Stimulated activated CD8-positive, alpha-beta memory T cell treated with anti-CD3 and anti-CD28 coated beads, Interleukin-7, amount 100 ng/mL, for 24 hours (primary cell): ENCODE results near the gene NTM.
"Not testable (repeated sequence)": the region's sequence is repeated elsewhere in the genome, so short reads cannot be mapped to it uniquely, and the experiment has no call there.

ENCODE experiments used
- DNase-seq: peaks from one replicate; pipeline ENCODE4 v3.0.0-alpha.2; 2020; ENCODE audit warnings: low read depth

Gene NTM

DNA sequence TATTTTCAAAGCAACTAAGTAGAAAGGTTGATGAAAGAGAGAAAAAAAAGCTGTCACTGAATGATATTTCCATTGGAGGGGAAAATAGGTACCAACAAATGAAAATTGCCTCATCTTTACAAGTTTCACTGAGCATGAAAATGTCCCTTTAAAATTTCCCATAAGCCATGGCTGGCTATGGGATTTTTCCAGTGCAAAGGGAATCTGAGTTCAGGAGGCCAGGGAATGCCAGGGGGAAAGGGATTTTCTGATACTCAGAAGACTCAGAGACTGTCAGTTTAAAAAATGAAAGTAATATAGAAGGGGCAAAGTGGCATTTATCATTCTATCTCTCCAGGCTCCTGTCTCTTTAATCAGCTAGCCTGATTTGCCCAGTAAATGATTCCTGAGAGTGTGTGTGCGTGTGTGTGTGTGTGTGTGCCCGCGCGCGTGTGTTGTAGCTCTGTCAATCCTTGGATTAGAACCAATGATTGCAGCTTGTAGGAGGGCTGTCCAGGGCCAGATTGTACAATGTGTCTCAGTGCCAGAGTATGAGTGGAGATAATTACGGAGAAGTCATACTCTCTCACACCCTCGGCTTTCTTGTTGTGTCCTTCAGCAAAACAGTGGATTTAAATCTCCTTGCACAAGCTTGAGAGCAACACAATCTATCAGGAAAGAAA lies at the start of gene NTM:
TSS of gene NTM (plus strand) at position 526 of the 662 bp plus-strand sequence.
- no peak for DNase-seq

DNA sequence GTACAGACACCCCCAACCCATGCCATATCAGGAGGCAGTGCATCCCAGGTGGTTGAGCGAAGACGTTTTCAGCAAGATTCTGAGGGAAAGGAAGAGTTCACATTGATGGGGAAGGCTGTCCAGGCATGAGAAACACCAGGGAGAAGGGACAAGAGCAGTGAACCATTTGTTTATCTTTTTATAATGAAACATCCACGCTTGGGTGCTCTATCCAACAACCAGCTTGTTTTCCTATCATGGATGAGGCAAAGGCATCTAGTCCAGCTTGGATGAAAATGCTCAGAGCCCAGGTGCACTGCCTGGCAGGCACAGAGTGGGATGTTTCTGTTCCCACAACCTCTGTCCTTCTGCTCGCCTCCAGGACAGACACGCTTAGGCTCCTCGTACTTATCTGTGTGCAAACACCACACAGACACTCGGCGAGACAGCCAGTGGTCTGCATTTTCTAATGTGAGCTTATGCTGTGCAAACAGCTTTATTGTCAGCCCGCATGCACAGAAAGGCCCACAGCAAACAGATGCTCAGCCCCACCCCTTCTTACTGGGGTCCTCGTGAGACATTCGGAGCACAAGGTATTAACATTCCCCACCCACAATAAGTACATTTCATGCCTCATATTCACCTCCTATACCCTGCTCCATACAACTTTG lies 45.4 kb upstream of the NTM start:
- DNase-seq: no peak

DNA sequence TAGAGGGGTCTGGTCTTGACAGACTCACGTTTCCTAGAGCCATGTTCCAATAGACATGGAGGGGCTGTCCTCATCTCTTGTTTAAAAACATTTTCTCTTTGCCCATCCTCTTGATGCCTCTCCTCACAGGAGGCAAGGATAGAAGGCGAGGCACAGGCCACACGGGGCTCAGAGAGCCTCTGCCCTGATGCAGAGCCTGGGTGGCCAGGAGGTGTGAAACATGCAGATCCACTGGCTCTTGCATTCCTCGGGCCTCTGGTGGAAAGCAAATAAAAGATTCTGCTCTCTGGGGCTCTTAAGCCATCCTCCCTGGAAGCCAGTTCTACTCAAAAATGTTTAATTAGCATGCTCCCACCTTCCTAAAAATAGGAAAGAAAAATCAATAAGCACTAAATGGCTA lies 43.6 kb upstream of the NTM start:
- DNase-seq: no peak

DNA sequence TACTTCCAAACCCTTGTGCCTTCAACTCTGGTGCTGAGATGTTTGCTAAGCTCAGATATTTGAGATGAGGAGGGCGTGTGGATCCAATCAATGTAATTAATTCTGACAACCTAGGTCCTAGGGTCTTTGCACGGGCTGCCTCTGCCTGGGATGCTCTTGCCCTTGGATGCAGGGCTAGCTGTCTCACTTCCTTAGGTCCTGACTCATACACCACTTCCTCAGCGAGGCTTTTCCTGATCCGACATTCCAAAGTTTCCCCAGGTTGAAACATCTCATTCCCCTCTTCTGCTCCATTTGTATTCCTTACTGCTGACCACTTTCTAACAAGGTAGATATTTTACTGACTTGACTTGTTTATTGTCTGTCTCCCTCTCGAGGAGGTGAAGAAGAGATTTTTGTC lies 43.0 kb upstream of the NTM start:
- no peak for DNase-seq

DNA sequence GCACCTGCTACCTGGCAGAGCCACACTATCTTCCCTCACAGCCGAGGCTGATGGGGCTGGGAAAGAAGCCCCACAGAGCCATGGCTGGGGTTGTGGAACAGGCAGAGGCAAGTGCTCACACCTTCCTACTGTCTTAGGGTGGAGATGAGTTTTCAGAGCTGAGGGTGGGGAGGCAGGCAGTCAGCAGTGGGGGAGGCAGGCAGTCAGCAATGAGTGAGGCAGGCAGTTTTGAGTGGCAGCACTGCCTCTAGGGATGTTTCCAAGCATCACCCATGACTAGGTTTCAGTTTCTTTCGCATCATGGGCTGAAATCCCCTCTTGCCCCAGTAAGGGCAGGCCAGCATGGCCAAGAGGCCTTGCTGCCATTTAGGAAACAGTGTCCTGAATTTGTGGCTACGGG lies 41.6 kb upstream of the NTM start:
- no peak for DNase-seq

DNA sequence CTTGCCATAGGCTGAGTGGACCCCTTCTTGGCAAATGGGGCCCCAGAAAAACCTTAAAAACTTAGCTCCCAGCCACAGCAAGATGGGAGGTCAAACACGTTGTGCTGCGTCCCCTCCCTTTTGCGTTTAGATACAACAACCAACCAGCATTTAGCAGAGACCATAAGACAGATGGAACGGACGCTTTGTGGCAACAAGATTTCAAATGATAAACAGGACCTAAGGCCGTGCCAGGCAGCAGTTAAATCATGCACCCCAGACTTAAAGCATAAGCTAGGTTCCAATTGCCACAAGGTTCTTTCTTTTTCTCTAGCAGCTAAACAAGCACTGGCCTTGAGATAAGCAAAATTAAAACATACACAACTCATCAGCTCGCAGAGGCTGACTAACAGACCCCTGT lies 39.4 kb upstream of the NTM start:
- no peak for DNase-seq

DNA sequence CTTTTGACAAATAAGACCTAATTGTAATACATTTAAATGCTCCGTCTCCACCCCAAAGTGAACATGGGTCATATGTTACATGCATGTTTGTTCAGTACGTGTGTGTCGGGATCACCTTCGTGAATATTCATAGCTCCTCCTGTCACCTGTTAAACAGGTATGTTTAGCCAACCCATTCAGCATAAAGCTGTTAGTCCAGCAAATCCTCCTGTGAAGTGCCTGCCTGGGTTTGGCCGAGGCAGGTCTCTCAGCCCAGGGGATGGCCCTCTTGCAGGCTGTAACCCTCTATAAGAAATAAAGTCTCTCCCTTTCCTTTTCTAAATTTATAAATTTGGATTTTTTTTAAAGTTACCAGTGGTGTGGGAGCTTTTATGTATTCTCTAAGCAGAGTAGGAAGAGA lies 38.9 kb upstream of the NTM start:
- DNase-seq: no peak

DNA sequence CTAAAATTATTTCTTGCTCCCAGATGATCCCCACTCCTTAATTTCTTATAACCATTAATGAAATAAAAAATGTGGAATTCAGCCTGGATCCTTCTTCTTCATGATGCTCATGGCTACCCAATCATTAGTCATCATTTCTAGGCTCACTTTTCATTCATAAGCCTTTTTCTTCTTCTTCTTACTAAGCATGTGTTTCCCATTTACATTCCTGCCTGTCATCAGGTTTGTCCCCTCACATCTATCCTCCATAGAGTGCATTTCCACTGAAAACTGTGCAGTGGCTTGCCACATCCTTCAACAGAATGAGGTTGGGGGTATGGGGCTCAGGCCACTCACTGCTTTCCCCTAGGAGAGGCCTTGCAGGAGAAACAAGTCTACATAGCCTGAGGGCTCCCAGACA lies 35.8 kb upstream of the NTM start:
- no peak for DNase-seq

DNA sequence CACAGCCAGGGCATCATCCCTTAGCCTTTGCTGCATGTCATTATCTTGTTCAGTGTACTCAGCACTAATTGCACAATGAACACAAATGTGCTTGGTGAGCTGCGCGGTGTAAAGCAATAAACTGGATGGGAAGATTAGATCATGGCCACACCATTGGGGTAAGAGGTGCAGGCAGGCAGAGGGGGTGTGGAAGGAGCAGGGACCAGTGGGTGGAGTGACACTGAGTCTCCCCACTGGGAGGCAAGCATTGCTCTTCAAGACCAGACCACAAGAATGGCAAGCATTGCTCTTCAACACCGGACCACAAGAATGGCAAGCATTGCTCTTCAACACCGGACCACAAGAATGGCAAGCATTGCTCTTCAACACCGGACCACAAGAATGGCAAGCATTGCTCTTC lies 28.5 kb upstream of the NTM start:
- not testable (repeated sequence) for DNase-seq

DNA sequence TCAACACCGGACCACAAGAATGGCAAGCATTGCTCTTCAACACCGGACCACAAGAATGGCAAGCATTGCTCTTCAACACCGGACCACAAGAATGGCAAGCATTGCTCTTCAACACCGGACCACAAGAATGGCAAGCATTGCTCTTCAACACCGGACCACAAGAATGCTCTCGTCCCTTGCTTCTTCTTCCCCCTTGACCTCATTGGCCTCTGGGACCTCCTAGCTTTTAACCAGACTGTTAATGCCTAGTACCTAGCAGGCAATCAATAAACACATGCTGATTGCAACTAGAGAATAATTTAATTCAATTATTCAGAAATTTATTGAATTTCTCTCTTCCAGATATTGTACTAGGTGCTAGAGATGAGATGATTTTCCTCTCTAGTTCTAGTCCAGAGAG lies 28.0 kb upstream of the NTM start:
- DNase-seq: not testable (repeated sequence)

DNA sequence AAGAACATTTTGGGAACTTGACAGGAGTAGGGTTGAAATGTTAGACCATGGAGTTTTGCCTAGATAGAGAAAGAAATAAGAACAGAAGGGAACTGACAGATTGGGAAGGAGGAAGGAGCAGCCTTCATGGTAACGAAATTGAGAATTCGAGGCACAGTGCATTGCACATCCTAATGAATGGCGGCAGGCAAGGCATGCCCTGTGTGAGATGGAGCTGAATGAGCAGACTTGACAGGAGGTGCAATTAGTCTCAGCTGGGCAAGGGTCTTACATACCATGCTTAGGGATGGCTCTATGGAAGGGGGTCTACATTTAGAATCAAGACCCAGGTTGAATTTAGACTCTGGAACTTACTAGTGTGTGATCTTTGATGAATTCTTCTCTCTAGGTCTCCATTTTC lies 25.0 kb upstream of the NTM start:
- no peak for DNase-seq

DNA sequence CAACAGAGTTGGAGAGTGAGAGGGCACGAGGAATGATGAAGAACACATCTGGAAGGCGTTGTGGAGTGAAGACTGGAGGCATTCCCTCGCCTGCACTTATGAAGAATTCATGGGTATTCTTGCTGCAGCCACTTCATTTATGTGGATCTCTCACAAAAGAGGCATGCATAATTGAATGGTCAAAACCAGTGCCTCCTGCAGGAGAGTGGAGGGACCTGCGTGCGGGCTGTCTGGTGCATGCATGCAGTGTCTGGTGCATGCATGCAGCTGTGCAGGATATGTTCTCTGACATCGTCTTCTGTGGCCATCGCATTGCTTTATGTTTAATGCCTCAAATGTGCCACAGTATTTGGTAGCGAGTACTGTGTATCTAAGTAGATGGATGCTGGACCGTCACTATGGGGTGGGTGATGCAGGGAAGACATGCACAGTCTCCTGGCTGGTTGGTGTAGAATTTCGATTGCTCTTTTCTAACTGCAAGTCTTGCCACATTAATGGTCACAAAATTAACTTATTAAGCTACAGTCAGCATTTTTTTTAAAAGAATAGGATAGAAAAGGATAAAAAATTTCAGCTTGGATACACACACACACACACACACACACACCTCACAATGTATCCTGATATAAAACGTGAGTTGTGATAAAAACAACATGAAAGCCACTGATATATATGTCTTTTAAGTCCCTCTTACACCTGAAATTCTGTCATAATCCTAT lies 20.9 kb upstream of the NTM start:
- no peak for DNase-seq

DNA sequence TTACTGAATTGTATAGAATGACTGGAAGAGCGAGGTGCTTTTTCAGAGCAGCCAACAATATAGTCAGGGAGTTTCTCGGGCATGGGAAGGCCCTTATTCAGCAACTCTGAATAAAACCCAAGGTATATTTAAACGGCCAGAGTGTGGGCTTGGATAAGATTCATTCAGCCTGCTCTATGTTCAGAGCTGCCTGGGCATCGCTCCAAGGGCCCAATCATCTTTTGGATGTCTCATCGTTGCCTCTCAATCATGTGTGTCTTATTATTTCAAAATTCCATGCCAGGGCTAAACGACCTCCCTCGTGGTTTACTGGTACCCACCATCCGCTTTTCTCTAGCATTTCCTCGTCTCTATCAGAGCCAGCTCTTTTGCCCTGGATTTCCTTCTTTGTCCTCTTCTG lies 19.5 kb upstream of the NTM start:
- DNase-seq: no peak

DNA sequence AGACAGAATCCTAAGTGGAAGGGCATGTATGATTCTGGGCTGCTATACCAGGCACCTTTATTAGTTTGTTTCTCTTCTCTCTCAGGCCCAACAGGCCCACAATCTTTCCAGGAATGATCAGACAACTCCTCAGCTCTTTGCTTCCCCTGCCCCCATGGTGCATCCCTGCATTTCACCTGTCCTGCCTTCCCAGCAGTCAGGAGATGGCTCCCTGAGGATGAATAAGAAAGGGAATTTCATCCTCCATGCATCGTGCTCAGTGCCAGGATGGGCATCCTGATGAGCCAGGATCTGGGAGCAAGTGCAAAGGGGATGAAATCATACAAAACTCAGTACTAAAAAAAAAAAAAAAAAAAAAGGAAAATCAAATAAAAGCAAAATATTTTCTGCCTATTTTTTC lies 18.6 kb upstream of the NTM start:
- no peak for DNase-seq

DNA sequence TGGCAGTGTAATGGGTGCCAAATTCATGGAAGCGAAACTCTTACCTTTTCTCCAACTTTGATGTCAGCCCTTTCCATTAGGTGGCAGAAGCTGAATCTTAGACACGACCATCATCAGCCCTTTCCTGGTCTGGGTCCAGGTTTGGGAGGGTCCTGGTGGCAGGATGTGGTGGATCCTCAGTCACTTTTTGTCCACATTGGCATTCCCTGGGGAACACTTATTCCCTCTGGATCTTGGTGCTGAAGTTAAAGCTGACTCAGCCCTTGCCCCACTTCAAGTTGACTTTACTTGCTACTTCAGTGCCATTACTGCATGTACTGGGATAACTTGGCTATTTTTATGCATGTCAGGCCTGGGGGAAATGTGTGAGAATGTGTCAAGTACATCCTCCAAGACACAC lies 16.6 kb upstream of the NTM start:
- no peak for DNase-seq

DNA sequence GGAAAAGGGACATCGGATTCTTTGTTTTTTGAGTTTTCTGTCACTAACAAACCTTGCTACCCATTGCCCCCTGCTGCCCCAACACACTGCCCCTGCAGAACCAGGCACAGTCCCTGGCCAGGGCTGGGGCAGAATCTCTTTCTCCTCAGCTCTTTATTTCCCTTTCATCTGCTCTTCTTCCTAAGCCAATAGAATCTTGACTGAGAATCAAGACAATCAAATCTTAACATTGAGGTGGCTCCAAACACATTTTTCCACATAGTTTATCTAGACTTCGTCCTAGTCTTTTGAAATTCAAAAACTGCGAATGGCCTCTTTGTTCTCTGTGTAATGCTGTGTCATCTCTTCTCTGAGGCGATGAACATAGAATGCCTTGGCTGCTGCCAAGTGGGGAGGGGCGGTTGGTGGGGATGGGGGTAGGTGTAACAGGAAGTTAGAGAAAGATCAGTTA lies 16.1 kb upstream of the NTM start:
- no peak for DNase-seq

DNA sequence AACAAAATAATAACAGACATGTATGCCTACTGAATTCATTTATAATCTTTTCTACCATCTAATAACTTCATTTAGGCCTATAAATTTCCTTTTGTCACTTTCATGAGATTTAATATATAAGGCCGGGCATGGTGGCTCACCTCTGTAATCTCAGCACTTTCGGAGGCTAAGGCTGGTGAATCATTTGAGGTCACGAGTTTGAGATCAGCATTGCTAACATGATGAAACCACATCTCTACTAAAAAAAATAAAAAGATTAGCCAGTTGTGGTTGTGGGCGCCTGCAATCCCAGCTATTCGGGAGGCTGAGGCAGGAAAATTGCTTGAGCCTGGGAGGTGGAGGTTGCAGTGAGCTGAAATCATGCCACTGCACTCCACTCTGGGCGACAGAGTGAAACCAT lies 14.2 kb upstream of the NTM start:
- DNase-seq: no peak

DNA sequence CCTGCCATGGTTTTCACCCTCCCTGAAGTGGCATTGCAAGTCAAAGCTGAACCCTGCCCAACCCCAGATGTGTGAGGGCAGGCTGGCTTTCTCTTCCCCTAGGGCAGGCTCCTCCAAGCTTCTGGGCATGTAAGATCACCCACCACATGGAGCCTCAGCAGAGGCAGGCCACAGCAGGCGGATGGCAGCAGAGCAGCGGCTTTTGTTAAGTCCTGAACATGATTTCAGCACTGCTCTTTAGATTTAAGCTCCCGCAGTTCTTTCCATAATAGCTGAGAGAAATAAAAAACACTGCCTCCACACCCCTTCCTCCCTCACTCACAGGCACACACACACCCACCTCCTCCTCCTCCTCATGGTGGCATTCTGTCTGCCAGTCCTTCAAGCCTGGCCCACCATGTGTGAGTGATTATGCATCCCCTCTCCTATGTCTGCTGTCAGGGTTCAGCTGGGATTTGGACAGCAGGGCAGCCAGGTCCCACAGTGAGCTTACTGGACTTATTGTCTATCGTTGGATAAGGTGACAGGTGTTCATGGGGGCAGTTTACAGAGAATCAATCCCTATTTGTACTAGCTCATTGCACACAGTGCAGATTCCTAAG lies 5.0 kb upstream of the NTM start:
- no peak for DNase-seq

DNA sequence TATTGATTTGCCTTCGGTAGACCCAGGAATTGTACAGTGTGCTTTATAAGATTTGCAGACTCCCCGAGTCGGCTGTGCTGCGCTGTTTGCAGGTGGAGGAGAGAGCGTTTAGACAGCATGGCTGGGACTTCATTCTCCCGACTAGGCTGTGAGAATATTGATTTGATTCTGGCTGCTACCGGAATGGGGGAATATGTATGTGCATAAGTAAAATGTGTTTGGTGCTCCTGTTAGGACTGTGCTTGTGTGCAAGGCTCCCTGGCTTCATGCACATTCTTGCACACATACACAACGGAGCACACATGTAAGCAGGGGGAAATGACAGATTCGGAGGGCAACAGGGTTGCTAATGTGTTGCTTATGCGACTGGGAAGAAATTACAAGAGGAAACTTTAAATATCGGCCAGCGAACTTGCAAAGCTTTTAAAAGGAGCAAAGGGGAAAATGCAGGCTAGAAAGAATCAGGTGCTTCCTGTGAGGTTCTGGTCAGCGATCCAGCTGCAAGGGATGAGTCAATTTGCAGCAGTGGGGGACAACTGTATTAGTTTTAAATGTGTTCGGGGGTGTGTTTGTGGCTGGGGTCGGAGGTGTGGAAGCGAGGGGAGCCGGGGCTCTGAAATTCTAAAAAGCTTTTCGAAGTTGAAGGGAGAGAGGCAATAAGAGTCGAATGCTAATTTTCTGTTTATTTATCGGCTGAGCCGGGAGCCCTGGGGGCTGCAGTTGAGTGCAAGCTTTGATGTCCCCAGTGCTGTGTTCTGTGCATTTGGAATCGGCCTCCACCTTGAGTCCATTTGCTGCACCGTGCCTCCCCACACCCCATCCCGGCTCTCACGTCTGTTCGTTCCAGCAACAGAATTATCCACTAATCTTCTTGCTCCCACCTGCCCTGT lies 731 bp downstream of the NTM start:
- DNase-seq: no peak

DNA sequence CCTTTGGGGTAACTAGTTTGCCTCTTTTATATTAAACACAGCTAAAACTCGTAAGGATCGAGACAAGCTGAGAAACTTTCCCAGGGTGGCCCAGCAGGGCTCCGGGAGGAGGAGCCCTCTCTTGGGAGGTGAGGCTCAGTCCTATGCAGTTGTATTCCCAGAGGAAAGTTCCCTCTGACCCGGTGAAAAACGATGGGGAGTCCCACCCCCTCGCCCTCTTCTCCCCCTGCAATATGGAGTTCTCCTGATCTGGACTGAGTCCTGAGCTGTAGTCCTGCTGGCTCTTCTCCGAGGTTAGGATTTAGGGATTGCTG lies 1.3 kb downstream of the NTM start:
- no peak for DNase-seq

DNA sequence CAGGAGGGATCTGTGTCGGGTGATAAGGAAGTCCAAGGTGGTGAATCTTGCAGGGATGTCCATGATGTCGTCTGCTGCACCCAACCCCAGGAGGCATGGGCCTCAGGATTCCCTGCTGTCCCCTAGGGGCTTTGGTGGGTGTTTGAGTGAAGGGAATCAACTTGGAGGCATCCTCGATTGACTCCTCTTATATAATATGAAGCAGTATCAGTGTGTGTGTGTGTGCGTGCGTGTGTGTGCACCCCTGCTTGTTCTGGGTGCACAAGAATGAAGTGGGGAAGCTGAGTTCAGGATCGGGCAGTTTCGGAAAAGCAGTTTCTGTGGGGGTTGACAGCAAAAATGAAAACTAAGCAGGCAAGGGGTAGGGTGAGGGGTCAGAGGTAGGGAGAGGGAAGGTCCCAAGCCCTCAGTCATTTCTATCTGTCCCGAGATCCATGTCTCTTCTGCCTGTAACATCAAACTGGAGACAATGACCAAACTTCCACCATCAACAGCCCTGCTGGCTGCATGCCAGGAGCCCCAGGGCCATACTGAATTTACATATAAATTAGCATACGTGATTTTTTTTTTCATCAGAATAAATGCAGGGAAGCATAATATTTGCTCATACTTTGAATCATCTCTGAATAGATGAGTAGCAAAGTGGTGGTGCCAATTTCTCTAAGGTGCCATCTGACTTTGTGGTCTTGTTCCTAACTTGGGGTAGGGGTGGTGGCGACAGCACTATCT lies 2.0 kb downstream of the NTM start:
- DNase-seq: no peak
